ENCODE results near the gene MTMR10.

The MTMR10 gene

DNA sequence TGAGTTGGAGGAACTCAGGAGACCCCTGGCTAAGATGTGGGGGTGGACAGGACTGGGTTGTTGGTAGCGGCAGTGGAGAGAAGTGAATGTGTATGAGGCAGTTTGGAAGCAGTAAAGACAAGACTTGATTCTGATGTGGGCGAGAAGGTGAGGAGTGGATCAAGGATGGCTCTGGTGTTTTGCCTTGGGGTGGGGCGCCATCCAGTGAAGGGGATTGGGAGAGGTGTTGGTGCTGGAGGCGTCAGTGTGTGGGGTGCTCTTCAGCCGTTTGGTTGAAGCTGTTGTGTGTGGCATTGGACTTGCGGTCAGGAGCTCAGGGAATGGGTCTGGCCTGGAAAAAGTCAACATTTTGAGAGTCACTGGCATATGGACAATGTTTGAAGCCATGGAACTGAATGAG is 74.4 kb downstream of the MTMR10 start:
- no peak for DNase-seq

- no peak for DNase-seq
Measured at GRCh38 chr15:30913761-30914160, 77.7 kb downstream of the MTMR10 start.

GRCh38 chr15:30906366-30906765 is 85.1 kb downstream of the MTMR10 start:
- DNase-seq: no peak

DNA sequence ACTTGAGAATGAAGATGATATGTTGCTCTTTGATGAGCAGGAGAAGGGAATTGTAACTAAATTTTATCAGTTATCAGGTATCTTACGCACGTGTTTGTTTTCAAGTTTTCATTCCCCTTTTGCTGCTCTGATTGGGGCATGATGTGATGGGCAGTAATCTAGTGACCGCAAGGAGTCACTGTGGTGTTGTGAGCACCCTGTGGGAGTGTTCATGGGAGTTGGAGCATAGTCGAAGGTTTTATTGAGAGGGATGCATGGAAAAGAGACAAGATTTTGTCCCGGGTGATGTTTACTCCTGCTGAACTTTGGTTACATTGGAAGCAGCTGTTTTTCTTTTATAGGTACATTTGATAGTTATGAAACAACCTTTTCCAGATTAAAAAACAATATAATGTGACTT is 85.6 kb downstream of the MTMR10 start:
- no peak for DNase-seq

DNA sequence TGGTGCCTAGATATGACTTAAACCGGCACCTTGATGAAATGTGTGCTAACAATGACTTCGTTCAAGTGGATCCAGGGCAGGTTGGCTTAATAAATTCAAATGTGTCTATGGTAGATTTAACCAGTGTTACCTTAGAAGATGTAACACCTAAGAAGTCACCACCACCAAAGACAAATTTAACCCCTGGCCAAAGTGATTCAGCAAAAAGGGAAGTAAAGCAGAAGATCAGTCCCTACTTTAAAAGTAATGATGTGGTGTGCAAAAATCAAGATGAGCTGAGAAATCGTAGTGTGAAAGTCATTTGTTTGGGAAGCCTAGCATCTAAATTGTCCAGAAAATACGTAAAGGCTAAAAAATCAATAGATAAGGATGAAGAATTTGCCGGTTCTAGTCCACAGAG is 86.6 kb downstream of the MTMR10 start:
- no peak for DNase-seq

- DNase-seq: peak; percentile 50 to 74 (median 64)
Measured at GRCh38 chr15:30903497-30904187, 87.8 kb downstream of the MTMR10 start, which contains the start of gene FAN1. Gene FAN1, plus strand, starts transcription at chr15:30903915. Its CDS starts 749 bp downstream, at chr15:30904664.

DNA sequence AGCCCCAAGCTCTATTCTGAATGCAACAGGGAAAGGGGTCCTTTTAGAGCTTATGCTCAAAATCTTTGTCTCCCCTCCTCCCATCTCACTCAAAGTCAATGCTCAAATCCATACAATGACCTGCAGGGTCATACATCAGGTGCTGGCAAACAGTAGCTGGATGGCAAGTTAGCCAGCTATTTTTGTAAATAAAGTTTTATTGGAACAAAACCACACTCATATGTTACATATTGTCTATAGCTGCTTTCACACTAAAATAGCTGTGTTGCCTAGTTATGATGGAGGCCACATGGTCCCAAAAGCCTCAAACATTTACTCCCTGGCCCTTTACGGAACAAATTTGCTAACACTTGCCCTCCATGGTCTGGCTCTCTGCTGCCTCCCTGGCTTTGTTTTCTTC is 89.5 kb downstream of the MTMR10 start:
- no peak for DNase-seq

- DNase-seq: no peak
Measured at GRCh38 chr15:30896211-30896606, 95.2 kb downstream of the MTMR10 start.

- no peak for DNase-seq
Measured at GRCh38 chr15:30895461-30896210, 95.8 kb downstream of the MTMR10 start.

- DNase-seq: no peak
Measured at GRCh38 chr15:30889196-30889595, 102.2 kb downstream of the MTMR10 start.

All from stimulated activated naive CD4-positive, alpha-beta T cell (primary cell).